Duodenal mucosa (tissue), 2 donors: ENCODE results near the gene EXD1.
A peak's percentile ranks its signal among the peaks of the same experiment; 100 is the strongest.
"Not testable (repeated sequence)": the region's sequence is repeated elsewhere in the genome, so short reads cannot be mapped to it uniquely, and the experiment has no call there.

Source experiments
- H3K27ac ChIP-seq: one replicate; pipeline ENCODE4 v1.7.0; 2013; ENCODE audit warnings: low read depth, low read length
- H3K27me3 ChIP-seq, 2 donors: one replicate each; pipeline ENCODE4 v1.7.0; 2013; ENCODE audit warnings: low read length in 2 of 2, control low read depth in 1 of 2; ENCODE audit not compliant: insufficient read depth in 2 of 2, control insufficient read depth in 1 of 2
- H3K36me3 ChIP-seq, 2 donors: one replicate each; pipeline ENCODE4 v1.7.0; 2013; ENCODE audit warnings: low read length in 2 of 2, control low read depth in 1 of 2; ENCODE audit not compliant: insufficient read depth in 2 of 2, control insufficient read depth in 1 of 2
- H3K4me1 ChIP-seq, 2 donors: one replicate each; pipeline ENCODE4 v1.7.0; 2013; ENCODE audit warnings: low read length in 2 of 2, control low read depth in 1 of 2; ENCODE audit not compliant: insufficient read depth in 2 of 2, control insufficient read depth in 1 of 2
- H3K4me3 ChIP-seq, 2 donors: one replicate each; pipeline ENCODE4 v1.7.0; 2013; ENCODE audit warnings: low read length in 2 of 2, low read depth in 1 of 2
- H3K9ac ChIP-seq, 2 donors: one replicate each; pipeline ENCODE4 v1.7.0; 2013; ENCODE audit warnings: low read length in 2 of 2, low read depth in 1 of 2
- H3K9me3 ChIP-seq, 2 donors: one replicate each; pipeline ENCODE4 v1.7.0; 2013; ENCODE audit warnings: low read length in 2 of 2, control low read depth in 1 of 2; ENCODE audit not compliant: control insufficient read depth in 1 of 2

EXD1 gene

GRCh38 chr15:41258750-41259471 lies 28.4 kb upstream of the EXD1 start:
- no peaks in the 10 kb centered on the region for H3K9me3 ChIP-seq
- peak overlapping the region; percentile 23 for H3K27ac ChIP-seq
- H3K9ac ChIP-seq, result peak overlapping the region in 1 of 2 donors; percentile 30
- H3K36me3 ChIP-seq, result peaks cover 15 to 19% of the 10 kb centered on the region in 2 donors
- H3K4me3 ChIP-seq, result no peak overlapping the region
- peaks cover 18 to 31% of the 10 kb centered on the region in 2 donors for H3K4me1 ChIP-seq
- no peaks in the 10 kb centered on the region for H3K27me3 ChIP-seq

- H3K4me1 ChIP-seq, result peaks cover 18 to 31% of the 10 kb centered on the region in 2 donors
- H3K4me3 ChIP-seq, result no peak overlapping the region
- peaks cover 8 to 16% of the 10 kb centered on the region in 2 donors for H3K36me3 ChIP-seq
- H3K27ac ChIP-seq, result no peak overlapping the region
- no peak overlapping the region for H3K9ac ChIP-seq
- H3K9me3 ChIP-seq, result no peaks in the 10 kb centered on the region
- no peaks in the 10 kb centered on the region for H3K27me3 ChIP-seq
These were observed 26.1 kb upstream of the EXD1 start for GRCh38 chr15:41256577-41257038.

- H3K27ac ChIP-seq, result no peak overlapping the region
- peaks cover 18 to 31% of the 10 kb centered on the region in 2 donors for H3K4me1 ChIP-seq
- no peaks in the 10 kb centered on the region for H3K27me3 ChIP-seq
- H3K9me3 ChIP-seq, result no peaks in the 10 kb centered on the region
- no peak overlapping the region for H3K4me3 ChIP-seq
- no peak overlapping the region for H3K9ac ChIP-seq
- H3K36me3 ChIP-seq, result peaks cover 12 to 21% of the 10 kb centered on the region in 2 donors
These were observed 25.5 kb upstream of the EXD1 start for GRCh38 chr15:41256103-41256502.

- H3K27ac ChIP-seq, result no peak overlapping the region
- H3K4me3 ChIP-seq, result no peak overlapping the region
- no peaks in the 10 kb centered on the region for H3K27me3 ChIP-seq
- no peaks in the 10 kb centered on the region for H3K9me3 ChIP-seq
- H3K36me3 ChIP-seq, result peaks cover 13 to 21% of the 10 kb centered on the region in 2 donors
- H3K9ac ChIP-seq, result no peak overlapping the region
- H3K4me1 ChIP-seq, result peaks cover 21 to 28% of the 10 kb centered on the region in 2 donors
These were observed 24.0 kb upstream of the EXD1 start for GRCh38 chr15:41254560-41254959.

- no peak overlapping the region for H3K9ac ChIP-seq
- no peak overlapping the region for H3K4me3 ChIP-seq
- H3K9me3 ChIP-seq, result no peaks in the 10 kb centered on the region
- H3K4me1 ChIP-seq, result peaks cover 5 to 10% of the 10 kb centered on the region in 2 donors
- peaks cover 16 to 17% of the 10 kb centered on the region in 2 donors for H3K36me3 ChIP-seq
- H3K27ac ChIP-seq, result no peak overlapping the region
- no peaks in the 10 kb centered on the region for H3K27me3 ChIP-seq
These were observed 20.9 kb upstream of the EXD1 start for GRCh38 chr15:41251411-41251810.

GRCh38 chr15:41250745-41251144 lies 20.2 kb upstream of the EXD1 start:
- not testable (repeated sequence) for H3K27me3 ChIP-seq, H3K27ac ChIP-seq, H3K9me3 ChIP-seq, H3K9ac ChIP-seq, H3K4me3 ChIP-seq, H3K4me1 ChIP-seq
- peaks cover 15 to 17% of the 10 kb centered on the region in 2 donors for H3K36me3 ChIP-seq

DNA sequence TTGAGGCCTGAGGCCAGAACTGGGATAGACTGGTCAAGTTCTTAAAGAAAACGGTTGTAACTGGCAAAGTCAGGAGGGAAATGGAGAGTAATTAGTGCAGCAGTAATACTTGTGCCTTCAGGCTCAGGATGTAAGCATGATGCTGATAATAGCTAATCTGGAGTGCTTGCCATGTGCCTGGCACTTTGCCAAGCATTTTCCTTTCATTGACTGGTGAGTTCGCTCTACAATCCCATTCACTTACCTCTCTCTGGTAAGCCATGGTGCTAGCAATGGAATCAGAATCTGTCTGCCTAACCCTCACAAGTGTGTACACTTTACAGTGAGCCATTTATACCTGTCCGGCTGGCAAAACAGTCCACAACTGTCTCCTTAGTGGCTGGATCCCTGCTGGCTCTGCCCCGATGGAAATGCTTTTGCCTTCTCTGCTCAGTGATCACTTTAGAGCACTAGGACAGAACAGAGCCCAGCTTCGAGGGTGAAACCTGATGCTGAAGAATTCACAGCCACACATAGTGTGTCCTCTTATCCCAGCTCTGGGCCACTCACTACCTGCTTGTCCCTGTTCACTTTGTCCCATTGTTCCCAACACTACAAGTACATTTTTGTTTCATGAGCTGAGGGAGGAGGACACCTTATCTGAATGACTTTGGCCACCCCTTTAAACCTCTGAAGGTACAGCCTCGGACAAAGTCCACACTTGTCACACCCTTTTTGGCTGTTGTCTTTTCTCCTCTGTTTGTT lies 10.8 kb upstream of the EXD1 start:
- Histone ChIP-seq H3K36me3 (peaks cover 4 to 23% of the 10 kb centered on the region in 2 donors), H3K9ac (peak overlapping the region; percentile 39 to 40), H3K27ac (peak overlapping the region; percentile 7), H3K27me3 (no peaks in the 10 kb centered on the region), H3K9me3 (no peaks in the 10 kb centered on the region), H3K4me3 (peak overlapping the region; percentile 6 to 16), H3K4me1 (peaks cover 5 to 21% of the 10 kb centered on the region in 2 donors)

DNA sequence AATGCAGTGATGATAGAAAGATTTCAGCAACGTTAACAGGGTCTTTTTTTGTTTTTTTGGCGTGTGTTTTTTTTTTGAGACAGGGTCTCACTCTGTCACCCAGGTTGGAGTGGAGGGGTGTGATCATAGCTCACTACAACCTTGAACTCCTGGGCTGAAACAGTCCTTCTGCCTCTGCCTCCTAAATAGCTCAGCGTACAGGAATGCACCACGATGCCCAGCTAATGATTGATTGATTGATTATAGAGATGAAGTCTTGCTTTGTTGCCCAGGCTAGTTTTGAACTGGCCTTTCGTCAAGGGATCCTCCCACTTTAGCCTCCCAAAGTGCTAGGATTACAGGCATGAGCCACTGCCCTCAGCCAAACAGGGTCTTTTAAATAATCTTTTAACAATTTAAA lies 7.5 kb upstream of the EXD1 start:
- no peaks in the 10 kb centered on the region for H3K27me3 ChIP-seq
- H3K9ac ChIP-seq, result no peak overlapping the region

GRCh38 chr15:41235929-41236328 lies 5.4 kb upstream of the EXD1 start:
- no peaks in the 10 kb centered on the region for H3K9me3 ChIP-seq
- H3K4me3 ChIP-seq, result no peak overlapping the region
- H3K9ac ChIP-seq, result no peak overlapping the region
- no peaks in the 10 kb centered on the region for H3K36me3 ChIP-seq
- H3K27ac ChIP-seq, result no peak overlapping the region
- H3K27me3 ChIP-seq, result no peaks in the 10 kb centered on the region
- H3K4me1 ChIP-seq, result peaks cover 13 to 17% of the 10 kb centered on the region in 2 donors

More for the DNA sequence above, 7.5 kb upstream of the EXD1 start:
- Histone ChIP-seq H3K4me1 (peaks cover 11 to 28% of the 10 kb centered on the region in 2 donors), H3K9me3 (no peaks in the 10 kb centered on the region), H3K4me3 (no peak overlapping the region), H3K27ac (no peak overlapping the region), H3K36me3 (peaks cover 0 to under 1% of the 10 kb centered on the region in 2 donors)

GRCh38 chr15:41235228-41235627 lies 4.7 kb upstream of the EXD1 start:
- not testable (repeated sequence) for H3K4me3 ChIP-seq, H3K27ac ChIP-seq, H3K36me3 ChIP-seq, H3K27me3 ChIP-seq, H3K9me3 ChIP-seq, H3K9ac ChIP-seq
- peaks cover 13% of the 10 kb centered on the region in 2 donors for H3K4me1 ChIP-seq
